Kidney epithelial cell (primary cell): ENCODE measurements around the gene STAMBPL1. TPM values are rescaled to one million over a fixed set of nuclear protein-coding genes. Genes with fewer than 3 reads are reported as not detected.

Experiments used
- DNase-seq: peaks from one replicate; pipeline ENCODE4 v3.0.0-alpha.2; 2010; ENCODE audit warnings: low read depth
- H3K27me3 ChIP-seq: 2 replicates; pipeline ENCODE4 v1.6.0; 2011; ENCODE audit warnings: low read length; ENCODE audit not compliant: control insufficient read depth, insufficient read depth
- H3K36me3 ChIP-seq: 2 replicates; pipeline ENCODE4 v1.5.1; 2011; ENCODE audit warnings: low read length; ENCODE audit not compliant: control insufficient read depth, insufficient read depth
- H3K4me3 ChIP-seq: 2 replicates; pipeline ENCODE4 v1.5.1; 2011; ENCODE audit warnings: low read depth, mild to moderate bottlenecking, control low read depth, low read length
- CTCF ChIP-seq: IDR thresholded peaks from 2 replicates; pipeline ENCODE4 v1.5.1; 2011; ENCODE audit warnings: mild to moderate bottlenecking, moderate library complexity, low read length, control low read depth, inconsistent platforms; ENCODE audit not compliant: insufficient read depth, poor library complexity, severe bottlenecking
- total RNA-seq: library from RNA; depleted of rRNA; stranded (reverse); fragments of >200 nt; gene quantifications from 2 replicates; pipeline ENCODE4 v1.2.3, GENCODE V29; 2015

STAMBPL1 gene
- total RNA-seq, 1 donor from 2014 or later = 5.2 TPM

- Histone ChIP-seq H3K4me3 (no peak overlapping the region), H3K36me3 (no peaks in the 10 kb centered on the region), H3K27me3 (no peaks in the 10 kb centered on the region)
- DNase-seq = no peak
- no peak for TF ChIP-seq CTCF
Observed at GRCh38 chr10:88915781-88916180, 35.7 kb downstream of the STAMBPL1 start.

GRCh38 chr10:88916231-88916630 is 36.2 kb downstream of the STAMBPL1 start:
- Histone ChIP-seq H3K36me3 (no peaks in the 10 kb centered on the region), H3K4me3 (no peak overlapping the region), H3K27me3 (no peaks in the 10 kb centered on the region)
- no peak for DNase-seq
- TF ChIP-seq CTCF = no peak

DNA sequence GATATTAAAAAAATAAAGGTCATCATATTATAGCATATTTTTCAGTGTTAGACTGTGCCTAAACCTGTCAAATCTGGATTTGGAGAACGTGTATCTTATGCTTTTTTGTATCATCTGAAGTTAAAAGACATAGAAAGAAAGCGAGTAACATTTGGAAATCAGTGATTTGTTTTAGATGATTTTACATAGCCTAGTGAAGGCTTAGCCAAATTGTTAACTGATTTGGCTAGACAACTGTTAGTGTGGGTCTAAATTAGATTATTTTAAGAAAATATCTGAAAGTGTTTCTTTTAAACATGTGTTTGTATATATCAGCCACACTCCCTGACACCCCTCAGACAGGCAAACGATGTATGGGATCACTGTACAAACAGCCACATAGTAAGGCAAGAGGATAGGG is 36.9 kb downstream of the STAMBPL1 start:
- H3K36me3 ChIP-seq = no peaks in the 10 kb centered on the region
- DNase-seq = no peak
- TF ChIP-seq CTCF = no peak
- H3K27me3 ChIP-seq = no peaks in the 10 kb centered on the region
- H3K4me3 ChIP-seq = no peak overlapping the region

DNA sequence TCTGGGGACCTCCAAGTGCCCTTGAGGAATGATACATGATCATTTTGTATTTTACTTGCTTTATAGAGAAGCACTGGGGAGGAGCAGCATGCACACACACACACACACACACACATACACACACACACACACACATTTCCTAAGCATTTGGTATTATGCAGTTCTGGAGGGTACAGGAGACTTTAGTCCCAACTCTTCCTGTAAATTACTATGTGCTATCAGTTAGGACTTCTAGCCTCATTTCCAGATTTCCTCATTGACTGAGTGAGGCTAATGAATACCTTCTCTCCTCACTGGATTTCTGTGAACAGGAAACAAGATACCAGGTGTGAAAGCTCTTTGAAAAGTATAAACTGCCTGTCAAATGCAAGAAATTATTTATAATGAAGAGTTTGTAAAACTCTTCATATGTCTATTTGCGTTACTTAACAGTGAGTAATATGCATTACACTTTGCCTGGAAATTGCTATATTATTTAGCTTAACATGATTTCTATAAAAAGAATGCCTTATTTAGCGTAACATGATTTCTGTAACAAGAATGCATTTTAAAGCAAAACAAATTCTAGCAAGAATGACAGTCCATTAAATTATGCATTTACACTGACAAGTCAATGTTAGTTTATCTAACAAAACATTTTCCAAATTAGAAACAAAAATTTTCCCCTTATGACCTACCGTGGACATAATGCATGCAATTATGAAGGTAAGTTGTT is 38.3 kb downstream of the STAMBPL1 start:
- no peak overlapping the region for H3K4me3 ChIP-seq
- DNase-seq = no peak
- H3K36me3 ChIP-seq = no peaks in the 10 kb centered on the region
- H3K27me3 ChIP-seq = no peaks in the 10 kb centered on the region
- no peak for TF ChIP-seq CTCF

GRCh38 chr10:88919041-88919440 is 39.0 kb downstream of the STAMBPL1 start:
- Histone ChIP-seq H3K36me3 (no peaks in the 10 kb centered on the region), H3K27me3 (no peaks in the 10 kb centered on the region), H3K4me3 (no peak overlapping the region)
- TF ChIP-seq CTCF = no peak
- no peak for DNase-seq

GRCh38 chr10:88920198-88920597 is 40.2 kb downstream of the STAMBPL1 start:
- Histone ChIP-seq H3K36me3 (no peaks in the 10 kb centered on the region), H3K4me3 (no peak overlapping the region), H3K27me3 (no peaks in the 10 kb centered on the region)
- no peak for TF ChIP-seq CTCF
- no peak for DNase-seq
